CD4-positive, alpha-beta T cell treated with Interferon alpha-2 for 1 hour (primary cell): ENCODE measurements around the gene ZDHHC11.
"Not testable (repeated sequence)": the region's sequence is repeated elsewhere in the genome, so short reads cannot be mapped to it uniquely, and the experiment has no call there.

ENCODE experiments used
- DNase-seq, 2 donors: peaks; one replicate each; pipeline ENCODE4 v3.0.0-alpha.2; 2020 to 2022

The ZDHHC11 gene

DNA sequence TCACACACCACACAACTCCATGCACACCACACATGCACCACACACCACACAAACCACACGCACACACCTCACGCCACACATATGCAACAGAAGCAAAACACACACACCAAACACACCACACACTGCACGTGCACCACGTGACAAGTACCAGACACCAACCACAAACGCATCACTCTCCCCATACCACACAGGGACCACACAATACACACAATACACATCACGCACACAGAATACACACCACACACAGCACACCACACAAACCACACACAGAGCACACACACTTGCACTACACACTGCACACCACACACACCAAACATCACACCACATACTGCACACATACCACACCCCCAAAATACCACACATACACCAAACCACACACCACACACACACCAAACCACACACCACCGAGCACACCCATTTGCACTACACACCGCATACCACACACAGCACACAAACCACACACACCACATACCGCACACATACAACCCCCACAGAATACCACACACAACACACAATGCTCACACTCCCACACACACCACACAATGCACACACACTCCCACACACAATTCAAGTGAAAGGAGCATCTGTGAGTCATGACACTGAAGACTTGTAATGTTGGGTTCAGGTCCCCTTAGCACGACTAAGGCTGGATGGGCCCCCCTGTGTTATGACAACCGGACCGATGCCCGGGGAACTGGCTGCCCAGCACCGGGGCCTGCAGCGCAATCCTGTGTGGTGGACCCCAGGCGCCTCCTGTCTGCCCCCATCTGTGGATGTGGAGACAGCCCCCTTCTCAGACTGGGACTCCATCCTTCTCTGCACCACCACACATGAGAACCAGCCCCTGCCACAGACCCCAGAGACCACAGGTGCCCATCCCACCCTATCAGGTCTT, 6.0 kb upstream of the ZDHHC11 start:
- peak in 1 of 2 donors; percentile 9 for DNase-seq

- DNase-seq: peak in 1 of 2 donors; percentile 16
Measured at GRCh38 chr5:855771-856530, 5.2 kb upstream of the ZDHHC11 start.

DNA sequence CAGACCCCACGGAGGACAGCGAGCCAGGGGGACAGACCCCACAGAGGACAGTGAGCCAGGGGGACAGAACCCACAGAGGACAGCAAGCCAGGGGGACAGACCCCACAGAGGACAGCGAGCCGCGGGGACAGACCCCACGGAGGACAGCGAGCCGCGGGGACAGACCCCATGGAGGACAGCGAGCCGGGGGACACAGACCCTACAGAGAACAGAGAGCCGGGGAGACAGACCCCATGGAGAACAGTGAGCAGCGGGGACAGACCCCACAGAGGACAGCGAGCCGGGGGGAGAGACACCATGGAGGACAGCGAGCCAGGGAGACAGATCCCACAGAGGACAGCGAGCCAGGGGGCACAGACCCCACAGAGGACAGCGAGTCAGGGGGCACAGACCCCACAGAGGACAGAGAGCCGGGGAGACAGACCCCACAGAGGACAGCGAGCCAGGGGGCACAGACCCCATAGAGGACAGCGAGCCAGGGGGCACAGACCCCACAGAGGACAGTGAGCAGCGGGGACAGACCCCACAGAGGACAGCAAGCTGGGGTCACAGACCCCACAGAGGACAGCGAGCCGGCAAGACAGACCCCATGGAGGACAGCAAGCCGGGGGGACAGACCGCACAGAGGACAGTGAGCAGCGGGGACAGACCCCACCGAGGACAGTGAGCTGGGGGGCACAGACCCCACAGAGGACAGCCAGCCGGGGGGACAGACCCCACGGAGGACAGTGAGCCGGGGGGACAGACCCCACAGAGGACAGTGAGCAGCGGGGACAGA, 4.4 kb upstream of the ZDHHC11 start:
- DNase-seq: no peak

- DNase-seq: no peak
Measured at GRCh38 chr5:854217-854616, 3.4 kb upstream of the ZDHHC11 start.

GRCh38 chr5:853416-854090, 2.8 kb upstream of the ZDHHC11 start:
- DNase-seq: not testable (repeated sequence)

DNA sequence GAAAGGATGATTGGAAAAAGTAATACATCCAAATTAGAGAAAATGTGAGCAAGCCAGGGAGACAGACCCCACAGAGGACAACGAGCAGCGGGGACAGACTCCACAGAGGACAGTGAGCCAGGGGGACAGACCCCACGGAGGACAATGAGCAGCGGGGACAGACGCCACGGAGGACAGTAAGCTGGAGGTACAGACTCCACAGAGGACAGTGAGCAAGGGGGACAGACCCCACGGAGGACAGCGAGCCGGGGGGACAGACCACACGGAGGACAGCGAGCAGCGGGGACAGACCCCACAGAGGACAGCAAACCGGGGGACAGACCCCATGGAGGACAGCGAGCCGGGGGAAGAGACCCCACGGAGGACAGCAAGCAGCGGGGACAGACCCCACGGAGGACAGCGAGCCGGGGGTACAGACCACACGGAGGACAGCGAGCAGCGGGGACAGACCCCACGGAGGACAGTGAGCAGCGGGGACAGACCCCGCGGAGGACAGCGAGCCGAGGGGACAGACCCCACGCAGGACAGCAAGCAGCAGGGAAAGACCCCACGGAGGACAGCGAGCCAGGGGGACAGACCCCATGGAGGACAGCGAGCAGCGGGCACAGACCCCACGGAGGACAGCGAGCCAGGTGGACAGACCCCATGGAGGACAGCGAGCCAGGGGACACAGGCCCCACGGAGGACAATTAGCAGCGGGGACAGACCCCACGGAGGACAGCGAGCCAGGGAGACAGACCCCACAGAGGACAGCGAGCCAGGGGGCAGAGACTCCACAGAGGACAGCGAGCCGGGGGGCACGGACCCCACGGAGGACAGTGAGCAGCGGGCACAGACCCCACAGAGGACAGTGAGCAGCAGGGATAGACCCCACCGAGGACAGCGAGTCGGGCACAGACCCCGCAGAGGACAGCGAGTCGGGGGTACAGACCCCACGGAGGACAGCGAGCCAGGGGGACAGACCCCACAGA, 1.9 kb upstream of the ZDHHC11 start:
- no peak for DNase-seq

- DNase-seq: no peak
Measured at GRCh38 chr5:852018-852417, 1.2 kb upstream of the ZDHHC11 start.

GRCh38 chr5:851553-851952, 767 bp upstream of the ZDHHC11 start:
- no peak for DNase-seq

DNA sequence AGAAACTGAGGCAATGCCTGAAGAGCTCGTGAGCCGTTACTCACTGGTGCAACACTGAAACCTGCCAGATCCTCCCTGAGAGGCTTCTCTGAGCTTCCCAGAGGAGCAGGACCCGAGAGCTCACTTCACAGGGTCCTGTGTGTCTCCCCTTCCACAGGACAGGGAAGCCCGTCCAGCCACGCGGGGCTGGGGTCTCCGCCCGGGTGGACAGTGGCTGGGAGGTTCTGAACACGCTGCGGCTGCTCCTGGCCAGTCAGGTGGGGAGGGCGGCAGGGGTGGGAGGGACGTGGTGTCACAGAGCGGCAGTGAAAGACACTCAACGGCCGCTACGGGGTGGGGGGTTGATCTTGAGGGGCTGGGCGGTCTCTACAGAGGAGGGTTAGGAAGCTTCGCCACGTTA, 290 bp upstream of the ZDHHC11 start:
- DNase-seq: no peak

DNA sequence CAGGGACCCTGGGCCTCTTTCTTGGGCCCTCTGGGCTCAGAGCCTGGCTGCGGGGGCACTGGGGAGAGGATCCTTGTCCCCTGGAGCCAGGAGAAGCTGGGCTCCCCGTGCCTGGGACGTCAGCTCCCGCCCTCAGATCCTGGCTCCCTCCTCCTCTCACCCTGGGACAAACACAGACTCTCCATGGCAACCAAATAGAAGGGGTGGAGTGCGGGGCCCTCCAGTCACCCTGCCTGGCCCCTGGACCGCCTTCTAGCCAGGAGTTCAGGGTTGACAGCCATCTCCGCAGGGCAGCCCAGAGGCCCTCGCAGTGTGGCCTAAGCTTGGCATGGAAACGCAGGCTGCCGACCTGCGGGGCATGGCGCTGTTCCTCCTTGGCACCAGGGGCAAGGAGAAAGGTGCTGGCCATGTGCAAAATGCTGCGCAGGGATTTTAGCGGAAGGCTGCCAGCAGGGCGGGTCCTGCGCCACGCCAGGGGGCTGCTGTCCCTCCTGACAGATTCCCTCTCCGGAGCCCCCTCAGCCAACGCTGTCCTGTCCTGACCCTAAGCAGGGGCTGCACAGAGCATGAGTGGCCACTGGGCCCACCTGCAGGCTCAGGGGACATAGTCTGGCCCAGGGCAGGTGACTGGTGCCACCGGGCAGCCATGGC, 1.0 kb downstream of the ZDHHC11 start:
- DNase-seq: no peak

GRCh38 chr5:848671-849111, 2.1 kb downstream of the ZDHHC11 start:
- DNase-seq: no peak

DNA sequence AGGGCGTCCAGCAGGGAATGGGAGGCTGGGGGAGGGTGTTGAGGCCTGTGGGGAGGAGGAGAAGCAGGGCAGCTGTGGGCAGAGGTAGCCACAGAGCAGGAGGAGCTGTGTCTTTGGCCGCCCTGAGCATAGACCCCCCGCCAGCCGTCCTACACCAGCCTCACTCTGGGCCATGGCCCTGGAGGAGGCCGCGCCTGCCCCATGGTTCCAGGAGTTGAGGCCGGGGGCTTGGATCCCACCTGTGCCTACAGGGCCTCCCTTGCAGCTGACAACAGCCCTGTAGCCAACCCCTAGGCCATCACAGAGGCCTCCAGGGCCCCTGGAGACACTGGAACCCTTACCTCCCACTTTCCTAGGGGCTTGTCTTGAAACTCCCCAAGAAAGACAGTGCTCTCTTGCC, 3.0 kb downstream of the ZDHHC11 start:
- not testable (repeated sequence) for DNase-seq

DNA sequence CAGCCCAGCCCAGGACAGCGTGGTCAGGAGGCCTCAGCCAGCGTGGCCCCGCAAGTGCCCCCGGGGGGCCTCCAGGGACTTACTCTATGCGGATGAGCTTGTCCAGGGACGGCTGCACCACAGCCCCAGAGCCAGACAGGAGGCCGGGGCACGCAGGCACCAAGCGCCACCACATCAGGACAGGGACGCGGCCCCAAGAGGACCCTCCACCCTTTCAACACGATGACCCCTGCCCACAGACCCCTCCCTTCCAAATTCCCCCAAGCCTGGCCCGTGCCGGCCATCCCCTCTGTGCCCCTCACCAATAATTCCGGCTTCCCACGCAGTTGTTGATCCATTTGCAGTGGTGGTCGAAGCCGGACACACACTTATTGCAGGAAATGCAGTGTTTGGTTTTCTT, 3.6 kb downstream of the ZDHHC11 start:
- not testable (repeated sequence) for DNase-seq

DNA sequence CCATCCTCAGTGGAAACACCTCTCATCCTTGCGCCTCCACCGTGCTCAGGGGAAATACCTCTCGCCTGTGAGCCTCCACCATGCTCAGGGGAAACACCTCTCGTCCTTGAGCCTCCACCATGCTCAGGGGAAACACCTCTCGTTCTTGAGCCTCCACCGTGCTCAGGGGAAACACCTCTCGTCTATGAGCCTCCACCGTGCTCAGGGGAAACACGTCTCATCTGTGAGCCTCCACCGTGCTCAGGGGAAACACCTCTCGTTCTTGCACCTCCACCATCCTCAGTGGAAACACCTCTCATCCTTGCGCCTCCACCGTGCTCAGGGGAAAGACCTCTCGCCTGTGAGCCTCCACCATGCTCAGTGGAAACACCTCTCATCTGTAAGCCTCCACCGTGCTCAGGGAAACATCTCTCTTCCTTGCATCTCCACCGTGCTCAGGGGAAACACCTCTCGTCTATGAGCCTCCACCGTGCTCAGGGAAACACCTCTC, 4.1 kb downstream of the ZDHHC11 start:
- peak in 1 of 2 donors; percentile 33 for DNase-seq

- not testable (repeated sequence) for DNase-seq
Measured at GRCh38 chr5:845676-846601, 4.8 kb downstream of the ZDHHC11 start.

- not testable (repeated sequence) for DNase-seq
Measured at GRCh38 chr5:845031-845675, 5.6 kb downstream of the ZDHHC11 start.

DNA sequence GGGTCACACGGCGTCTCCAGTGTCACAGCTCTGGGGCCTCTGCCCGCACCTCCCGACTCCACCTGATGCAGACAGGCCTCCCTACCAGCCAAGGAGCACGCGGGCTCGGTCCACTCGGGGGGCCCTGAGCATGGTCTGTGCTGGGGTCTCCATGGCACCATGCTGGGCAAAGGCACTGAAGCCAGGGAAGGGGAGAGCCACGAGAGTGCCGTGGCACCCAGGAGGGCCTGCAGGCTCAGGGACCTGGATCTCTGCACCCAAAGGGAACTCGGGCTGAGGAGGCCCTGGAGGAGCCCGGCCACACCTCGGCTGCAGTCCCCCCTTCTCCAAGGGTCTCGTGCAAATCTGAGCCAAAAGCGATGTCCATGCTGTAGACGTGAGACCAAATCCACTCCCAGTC, 6.4 kb downstream of the ZDHHC11 start:
- not testable (repeated sequence) for DNase-seq

DNA sequence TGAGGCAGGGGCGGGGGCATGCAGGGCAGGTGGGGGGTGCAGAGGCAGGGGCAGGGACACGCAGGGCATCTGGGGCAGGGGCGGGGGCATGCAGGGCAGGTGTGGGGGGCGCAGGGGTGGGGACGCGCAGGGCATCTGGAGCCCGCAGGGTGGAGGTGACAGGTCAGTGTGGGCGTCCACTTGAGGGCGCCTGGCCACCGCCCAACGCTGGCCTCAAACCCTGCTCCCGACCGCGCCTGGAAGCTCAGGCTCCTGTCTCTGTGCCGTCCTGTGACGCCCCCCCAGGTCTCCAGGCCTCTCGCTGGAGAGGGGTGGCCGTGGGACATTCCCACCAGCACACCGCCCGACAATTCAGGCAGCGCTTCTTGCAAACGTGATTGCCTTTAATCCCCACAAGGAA, 6.9 kb downstream of the ZDHHC11 start:
- not testable (repeated sequence) for DNase-seq

- not testable (repeated sequence) for DNase-seq
Measured at GRCh38 chr5:843371-843770, 7.4 kb downstream of the ZDHHC11 start.
